Measurements from ENCODE around the gene FAM83C.

GRCh38 chr20:35297155-35297554 lies 4.9 kb upstream of the FAM83C start:
- TF ChIP-seq TCF7L2 (IDR thresholded peaks at IDR 0.05; ENCODE audit: borderline replicate concordance, extremely low read depth, insufficient read depth, insufficient read length) (no peak), EZH2 (IDR thresholded peaks at IDR 0.05) (no peak), CBX3 (IDR thresholded peaks at IDR 0.05; ENCODE audit: low read depth) (no peak), ELF1 (IDR thresholded peaks at IDR 0.05; ENCODE audit: borderline replicate concordance, low read depth) (no peak), EZH2phosphoT487 (IDR thresholded peaks at IDR 0.05; ENCODE audit: borderline replicate concordance) (no peak)
- TF ChIP-seq, protein P1, sequence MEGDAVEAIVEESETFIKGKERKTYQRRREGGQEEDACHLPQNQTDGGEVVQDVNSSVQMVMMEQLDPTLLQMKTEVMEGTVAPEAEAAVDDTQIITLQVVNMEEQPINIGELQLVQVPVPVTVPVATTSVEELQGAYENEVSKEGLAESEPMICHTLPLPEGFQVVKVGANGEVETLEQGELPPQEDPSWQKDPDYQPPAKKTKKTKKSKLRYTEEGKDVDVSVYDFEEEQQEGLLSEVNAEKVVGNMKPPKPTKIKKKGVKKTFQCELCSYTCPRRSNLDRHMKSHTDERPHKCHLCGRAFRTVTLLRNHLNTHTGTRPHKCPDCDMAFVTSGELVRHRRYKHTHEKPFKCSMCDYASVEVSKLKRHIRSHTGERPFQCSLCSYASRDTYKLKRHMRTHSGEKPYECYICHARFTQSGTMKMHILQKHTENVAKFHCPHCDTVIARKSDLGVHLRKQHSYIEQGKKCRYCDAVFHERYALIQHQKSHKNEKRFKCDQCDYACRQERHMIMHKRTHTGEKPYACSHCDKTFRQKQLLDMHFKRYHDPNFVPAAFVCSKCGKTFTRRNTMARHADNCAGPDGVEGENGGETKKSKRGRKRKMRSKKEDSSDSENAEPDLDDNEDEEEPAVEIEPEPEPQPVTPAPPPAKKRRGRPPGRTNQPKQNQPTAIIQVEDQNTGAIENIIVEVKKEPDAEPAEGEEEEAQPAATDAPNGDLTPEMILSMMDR (IDR thresholded peaks at IDR 0.05 in 2 of 3, conservative IDR thresholded peaks at IDR 0.05 in 1 of 3; ENCODE audit: borderline replicate concordance in 1 of 3, insufficient read depth in 1 of 3, low read depth in 2 of 3, low read length in 2 of 3) = peak in 2 of 3 experiments; percentile 27 to 28; a peak in 2 of 6 replicates
